Measurements from ENCODE around the gene IL20RB. TPM values are rescaled to one million over a fixed set of nuclear protein-coding genes. Genes with fewer than 3 reads are reported as not detected.

IL20RB gene
- total RNA-seq, 2 experiments from 2014 or later = 1.1 to 3.1 TPM

- Histone ChIP-seq H3K4me2 (ENCODE audit: low read length) (no peak overlapping the region), H3K4me1 (ENCODE audit: insufficient read depth, low read length, poor library complexity, severe bottlenecking) (peaks cover 15% of the 10 kb centered on the region), H2AFZ (ENCODE audit: low read length) (no peak overlapping the region), H3K9me3 (ENCODE audit: low read length) (no peaks in the 10 kb centered on the region), H3K36me3 (ENCODE audit: insufficient read depth, low read length) (peaks cover 17% of the 10 kb centered on the region), H3K27ac (ENCODE audit: low read depth, low read length, poor library complexity, severe bottlenecking) (no peak overlapping the region), H3K9me2 (ENCODE audit: insufficient read depth, low read length) (no peaks in the 10 kb centered on the region), H3K4me3 (ENCODE audit: low read depth, low read length, poor library complexity, severe bottlenecking) (no peak overlapping the region), H3K79me2 (ENCODE audit: insufficient read depth, low read depth, low read length) (peaks cover 89% of the 10 kb centered on the region), H4K20me1 (ENCODE audit: insufficient read depth, low read length) (no peaks in the 10 kb centered on the region; the same call in 1 of the 2 replicates)
- DNase-seq (ENCODE audit: low spot score) = no peak
- intact Hi-C loops (cut with micrococcal nuclease; ENCODE audit: unreplicated experiment) = no loop called here
- no TSS peak for BruUV-seq (replicated peaks)
- CTCF ChIA-PET (ENCODE audit: unreplicated experiment) = no interaction called here
- TF ChIP-seq EZH2phosphoT487 (IDR thresholded peaks at IDR 0.05; ENCODE audit: borderline replicate concordance, low read depth, low read length) = no peak
- TF ChIP-seq, protein P1, sequence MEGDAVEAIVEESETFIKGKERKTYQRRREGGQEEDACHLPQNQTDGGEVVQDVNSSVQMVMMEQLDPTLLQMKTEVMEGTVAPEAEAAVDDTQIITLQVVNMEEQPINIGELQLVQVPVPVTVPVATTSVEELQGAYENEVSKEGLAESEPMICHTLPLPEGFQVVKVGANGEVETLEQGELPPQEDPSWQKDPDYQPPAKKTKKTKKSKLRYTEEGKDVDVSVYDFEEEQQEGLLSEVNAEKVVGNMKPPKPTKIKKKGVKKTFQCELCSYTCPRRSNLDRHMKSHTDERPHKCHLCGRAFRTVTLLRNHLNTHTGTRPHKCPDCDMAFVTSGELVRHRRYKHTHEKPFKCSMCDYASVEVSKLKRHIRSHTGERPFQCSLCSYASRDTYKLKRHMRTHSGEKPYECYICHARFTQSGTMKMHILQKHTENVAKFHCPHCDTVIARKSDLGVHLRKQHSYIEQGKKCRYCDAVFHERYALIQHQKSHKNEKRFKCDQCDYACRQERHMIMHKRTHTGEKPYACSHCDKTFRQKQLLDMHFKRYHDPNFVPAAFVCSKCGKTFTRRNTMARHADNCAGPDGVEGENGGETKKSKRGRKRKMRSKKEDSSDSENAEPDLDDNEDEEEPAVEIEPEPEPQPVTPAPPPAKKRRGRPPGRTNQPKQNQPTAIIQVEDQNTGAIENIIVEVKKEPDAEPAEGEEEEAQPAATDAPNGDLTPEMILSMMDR (conservative IDR thresholded peaks at IDR 0.05; ENCODE audit: low read length) = no peak
- POLR2A ChIA-PET = no interaction called here
Measured at GRCh38 chr3:136920904-136921611, 36.7 kb upstream of the IL20RB start.

DNA sequence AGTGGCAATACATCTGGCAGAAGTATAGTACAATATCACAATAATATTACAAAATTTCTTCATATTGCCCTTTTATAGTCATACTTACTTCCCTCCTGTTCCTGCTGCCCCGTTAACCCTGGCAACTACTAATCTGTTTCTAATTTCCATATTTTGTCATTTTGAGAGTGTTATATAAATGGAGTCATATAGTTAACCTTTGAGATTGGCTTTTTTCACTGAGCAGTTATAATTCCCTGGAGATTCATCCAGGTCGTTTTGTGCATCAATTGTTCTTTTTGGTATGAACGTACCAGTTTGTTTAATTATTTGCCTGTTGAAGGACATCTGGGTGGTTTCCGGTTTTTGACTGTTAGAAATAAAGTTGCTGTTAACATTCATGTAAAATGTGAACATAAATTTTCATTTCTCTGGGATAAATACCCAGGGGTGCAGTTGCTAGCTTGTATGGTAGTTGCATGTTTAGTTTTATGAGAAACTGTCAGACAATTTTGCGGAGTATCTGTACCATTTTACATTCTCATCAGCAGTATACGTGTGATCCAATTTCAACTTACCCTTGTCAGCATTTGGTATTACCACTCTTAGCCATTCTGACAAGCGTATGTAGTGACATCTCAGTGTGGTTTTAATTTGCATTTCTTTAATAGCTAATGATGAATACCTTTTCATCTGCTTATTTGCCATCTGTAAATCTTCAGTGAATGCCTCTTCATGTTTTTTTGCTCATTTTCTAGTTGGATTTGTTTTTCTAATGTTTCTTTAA, 32.2 kb upstream of the IL20RB start:
- Histone ChIP-seq H3K9me2 (ENCODE audit: insufficient read depth, low read length) (no peaks in the 10 kb centered on the region), H3K79me2 (ENCODE audit: insufficient read depth, low read depth, low read length) (peaks cover 75% of the 10 kb centered on the region), H4K20me1 (ENCODE audit: insufficient read depth, low read length) (no peaks in the 10 kb centered on the region; the same call in 1 of the 2 replicates), H3K4me1 (ENCODE audit: insufficient read depth, low read length, poor library complexity, severe bottlenecking) (no peaks in the 10 kb centered on the region), H3K4me2 (ENCODE audit: low read length) (no peak overlapping the region), H3K36me3 (ENCODE audit: insufficient read depth, low read length) (peaks cover 34% of the 10 kb centered on the region), H3K9me3 (ENCODE audit: low read length) (no peaks in the 10 kb centered on the region), H2AFZ (ENCODE audit: low read length) (no peak overlapping the region), H3K27ac (ENCODE audit: low read depth, low read length, poor library complexity, severe bottlenecking) (no peak overlapping the region), H3K4me3 (ENCODE audit: low read depth, low read length, poor library complexity, severe bottlenecking) (no peak overlapping the region)
- ChIA-PET POLR2A (interaction anchor here (0.6 to 1.0 kb wide), 4 partner anchors 16 to 24 kb away, joined by 3 to 6 read pairs (median 4); no protein-coding TSS in a partner anchor), CTCF (ENCODE audit: unreplicated experiment) (no interaction called here)
- intact Hi-C loops (cut with micrococcal nuclease; ENCODE audit: unreplicated experiment) = no loop called here
- BruUV-seq (replicated peaks) = no TSS peak
- DNase-seq (ENCODE audit: low spot score) = no peak
- TF ChIP-seq EZH2phosphoT487 (IDR thresholded peaks at IDR 0.05; ENCODE audit: borderline replicate concordance, low read depth, low read length) = no peak
- TF ChIP-seq, protein P1 (conservative IDR thresholded peaks at IDR 0.05; ENCODE audit: low read length) = no peak

Data from OCI-LY7 (cell line).